Measurements from ENCODE around the gene SLC6A6.

DNA sequence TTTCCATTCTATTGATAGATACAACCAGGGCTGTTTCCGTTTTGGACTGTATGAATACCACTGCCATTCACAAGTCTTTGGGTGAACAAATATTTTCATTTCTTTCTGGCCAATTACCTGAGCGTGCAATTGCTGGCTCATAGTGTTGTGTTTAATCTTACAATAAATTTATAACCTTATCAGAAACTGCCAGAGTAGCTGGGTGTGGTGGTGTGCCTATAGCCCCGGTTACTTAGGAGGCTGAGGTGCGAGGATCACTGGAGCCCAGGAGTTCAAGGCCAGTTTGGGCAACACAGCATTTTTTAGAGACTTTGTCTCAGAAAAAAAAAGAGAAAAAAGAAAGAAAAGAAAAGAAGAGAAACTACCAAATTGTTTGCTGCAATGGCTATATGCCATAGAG is 5.4 kb upstream of the SLC6A6 start:
- TF ChIP-seq POLR2AphosphoS5 (IDR thresholded peaks at IDR 0.05) (no peak), POLR2A (IDR thresholded peaks at IDR 0.05) (no peak)
- TF ChIP-seq, protein P1, sequence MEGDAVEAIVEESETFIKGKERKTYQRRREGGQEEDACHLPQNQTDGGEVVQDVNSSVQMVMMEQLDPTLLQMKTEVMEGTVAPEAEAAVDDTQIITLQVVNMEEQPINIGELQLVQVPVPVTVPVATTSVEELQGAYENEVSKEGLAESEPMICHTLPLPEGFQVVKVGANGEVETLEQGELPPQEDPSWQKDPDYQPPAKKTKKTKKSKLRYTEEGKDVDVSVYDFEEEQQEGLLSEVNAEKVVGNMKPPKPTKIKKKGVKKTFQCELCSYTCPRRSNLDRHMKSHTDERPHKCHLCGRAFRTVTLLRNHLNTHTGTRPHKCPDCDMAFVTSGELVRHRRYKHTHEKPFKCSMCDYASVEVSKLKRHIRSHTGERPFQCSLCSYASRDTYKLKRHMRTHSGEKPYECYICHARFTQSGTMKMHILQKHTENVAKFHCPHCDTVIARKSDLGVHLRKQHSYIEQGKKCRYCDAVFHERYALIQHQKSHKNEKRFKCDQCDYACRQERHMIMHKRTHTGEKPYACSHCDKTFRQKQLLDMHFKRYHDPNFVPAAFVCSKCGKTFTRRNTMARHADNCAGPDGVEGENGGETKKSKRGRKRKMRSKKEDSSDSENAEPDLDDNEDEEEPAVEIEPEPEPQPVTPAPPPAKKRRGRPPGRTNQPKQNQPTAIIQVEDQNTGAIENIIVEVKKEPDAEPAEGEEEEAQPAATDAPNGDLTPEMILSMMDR (IDR thresholded peaks at IDR 0.05): no peak

All from breast epithelium (tissue), 3 donors.